H1 (cell line): ENCODE data around the gene EN2. TPM values are rescaled to one million over a fixed set of nuclear protein-coding genes. Genes with fewer than 3 reads are reported as not detected.
A peak's percentile ranks its signal among the peaks of the same experiment; 100 is the strongest.

Source experiments
- CTCF ChIA-PET: fragments of 300-600 bp; sonication (Branson Sonifier 250); formaldehyde crosslinking; loops from one replicate; lab custom pipeline; 2021; ENCODE audit not compliant: partially characterized antibody; lab: Charles Lee
- POLR2A ChIA-PET: fragments of 300-600 bp; sonication (Branson Sonifier 250); formaldehyde crosslinking; loops from one replicate; lab custom pipeline; 2021; ENCODE audit warnings: inconsistent platforms; ENCODE audit not compliant: partially characterized antibody; lab: Charles Lee
- DNase-seq, 2 experiments: peaks; one replicate each; pipeline versions ENCODE4 v3.0.0 to v3.0.0-alpha.2; 2010 to 2022; ENCODE audit warnings: low spot score in 2 of 2, low read depth in 1 of 2, mixed read lengths in 1 of 2
- FAIRE-seq: peaks from 2 replicates; lab custom pipeline; 2011; peaks lifted over from hg19 to GRCh38; lab: Jason Lieb, UNC
- H2AFZ ChIP-seq: 2 replicates; pipeline ENCODE4 v1.8.1; 2012; ENCODE audit warnings: low read length, inconsistent platforms
- H2AK5ac ChIP-seq: 2 replicates; pipeline ENCODE4 v1.6.1; 2013; ENCODE audit warnings: low read depth, low read length
- H2BK120ac ChIP-seq: replicated peaks from 2 replicates; pipeline ENCODE3; 2013; ENCODE audit warnings: low read depth, low read length, inconsistent platforms
- H2BK12ac ChIP-seq: 2 replicates; pipeline ENCODE4 v1.6.1; 2013; ENCODE audit warnings: low read depth, low read length
- H2BK15ac ChIP-seq: 2 replicates; pipeline ENCODE4 v1.6.1; 2013; ENCODE audit warnings: low read length
- H2BK20ac ChIP-seq: 2 replicates; pipeline ENCODE4 v1.6.1; 2013; ENCODE audit warnings: low read length
- H2BK5ac ChIP-seq: 2 replicates; pipeline ENCODE4 v1.6.1; 2013; ENCODE audit warnings: low read depth, low read length
- H3K14ac ChIP-seq: 2 replicates; pipeline ENCODE4 v1.6.1; 2013; ENCODE audit warnings: inconsistent platforms; ENCODE audit not compliant: insufficient read length
- H3K18ac ChIP-seq: 2 replicates; pipeline ENCODE4 v1.6.1; 2013; ENCODE audit warnings: low read length; ENCODE audit errors: extremely low read depth
- H3K23ac ChIP-seq: 2 replicates; pipeline ENCODE4 v1.6.1; 2013; ENCODE audit warnings: inconsistent platforms; ENCODE audit not compliant: insufficient read length
- H3K23me2 ChIP-seq: 2 replicates; pipeline ENCODE4 v1.6.1; 2013; ENCODE audit warnings: low read depth, low read length
- H3K27ac ChIP-seq: 2 replicates; pipeline ENCODE4 v1.6.1; 2011; ENCODE audit warnings: low read depth, low read length, inconsistent platforms
- H3K27me3 ChIP-seq, 4 experiments: replicated peaks in 1 of 4; 1 replicate in 1 of 4; 2 replicates in 3 of 4; pipeline versions ENCODE4 v1.6.1 to v1.8.1; 2011 to 2013; ENCODE audit warnings: low read length in 3 of 4, mild to moderate bottlenecking in 3 of 4, inconsistent platforms in 2 of 4, mixed read lengths in 2 of 4, moderate library complexity in 1 of 4; ENCODE audit not compliant: control insufficient read depth in 3 of 4, insufficient read depth in 3 of 4; ENCODE audit errors: extremely low read depth in 1 of 4
- H3K36me3 ChIP-seq, 4 experiments: 2 replicates each; pipeline versions ENCODE4 v1.6.1 to v1.8.1; 2011 to 2013; ENCODE audit warnings: mild to moderate bottlenecking in 4 of 4, low read length in 3 of 4, moderate library complexity in 2 of 4, control low read depth in 1 of 4, inconsistent platforms in 1 of 4; ENCODE audit not compliant: insufficient read depth in 4 of 4, control insufficient read depth in 2 of 4
- H3K4ac ChIP-seq: replicated peaks from 2 replicates; pipeline ENCODE3; 2013; ENCODE audit warnings: low read length, low read depth, mixed read lengths, inconsistent platforms; ENCODE audit not compliant: insufficient read length
- H3K4me1 ChIP-seq, 4 experiments: replicated peaks in 1 of 4; 1 replicate in 1 of 4; 2 replicates in 3 of 4; pipeline versions ENCODE4 v1.6.1 to v1.8.1; 2011 to 2013; ENCODE audit warnings: low read length in 3 of 4, inconsistent platforms in 2 of 4, mixed read lengths in 1 of 4; ENCODE audit not compliant: insufficient read depth in 4 of 4, control insufficient read depth in 3 of 4
- H3K4me2 ChIP-seq, 2 experiments: 2 replicates each; pipeline versions ENCODE4 v1.6.1 to v1.8.1; 2011 to 2013; ENCODE audit warnings: low read depth in 2 of 2, low read length in 2 of 2, control low read depth in 1 of 2, inconsistent platforms in 1 of 2, mild to moderate bottlenecking in 1 of 2; ENCODE audit not compliant: insufficient read depth in 1 of 2
- H3K4me3 ChIP-seq, 4 experiments: fragments of 200-600, 300-600 bp in 1 of 4; sonication (generic), shearing (Covaris generic), sonication (Bioruptor Twin) in 1 of 4; 2 replicates each; pipeline versions ENCODE4 v1.5.1 to v1.8.1; 2011 to 2016; ENCODE audit warnings: low read length in 4 of 4, low read depth in 3 of 4, control low read depth in 2 of 4, inconsistent platforms in 2 of 4, mild to moderate bottlenecking in 2 of 4, mixed read lengths in 1 of 4, moderate library complexity in 1 of 4; ENCODE audit not compliant: insufficient read depth in 2 of 4; ENCODE audit errors: extremely low read depth in 1 of 4
- H3K56ac ChIP-seq: replicated peaks from 2 replicates; pipeline ENCODE3; 2013; ENCODE audit warnings: low read depth, mild to moderate bottlenecking, mixed read lengths, low read length, inconsistent platforms; ENCODE audit not compliant: insufficient read length
- H3K79me1 ChIP-seq: 2 replicates; pipeline ENCODE4 v1.6.1; 2013; ENCODE audit warnings: low read depth, low read length, control low read depth
- H3K79me2 ChIP-seq, 2 experiments: 2 replicates each; pipeline versions ENCODE4 v1.6.1 to v1.8.1; 2012 to 2013; ENCODE audit warnings: low read length in 2 of 2, mild to moderate bottlenecking in 2 of 2, inconsistent platforms in 1 of 2; ENCODE audit not compliant: insufficient read depth in 2 of 2, control insufficient read depth in 1 of 2
- H3K9ac ChIP-seq, 4 experiments: replicated peaks in 1 of 4; 1 replicate in 1 of 4; 2 replicates in 3 of 4; pipeline versions ENCODE4 v1.6.1 to v1.8.1; 2011 to 2013; ENCODE audit warnings: low read depth in 3 of 4, low read length in 3 of 4, control low read depth in 2 of 4, mild to moderate bottlenecking in 2 of 4, moderate library complexity in 2 of 4, inconsistent platforms in 1 of 4; ENCODE audit errors: extremely low read depth in 1 of 4
- H3K9me3 ChIP-seq, 2 experiments: 2 replicates each; pipeline versions ENCODE4 v1.6.1 to v1.8.1; 2012 to 2013; ENCODE audit warnings: mild to moderate bottlenecking in 2 of 2, moderate library complexity in 2 of 2, control low read depth in 1 of 2, inconsistent platforms in 1 of 2, low read depth in 1 of 2, low read length in 1 of 2, mixed read lengths in 1 of 2; ENCODE audit not compliant: insufficient read depth in 2 of 2
- H4K20me1 ChIP-seq, 2 experiments: replicated peaks in 1 of 2; 2 replicates each; pipeline versions ENCODE3 to v1.8.1; 2011 to 2013; ENCODE audit warnings: inconsistent platforms in 2 of 2, low read length in 2 of 2, mild to moderate bottlenecking in 1 of 2; ENCODE audit not compliant: insufficient read depth in 2 of 2, control insufficient read depth in 1 of 2
- H4K5ac ChIP-seq: 2 replicates; pipeline ENCODE4 v1.6.1; 2013; ENCODE audit warnings: low read length, low read depth, mixed read lengths, inconsistent platforms; ENCODE audit not compliant: insufficient read length
- H4K8ac ChIP-seq: 2 replicates; pipeline ENCODE4 v1.8.0; 2013; ENCODE audit warnings: mild to moderate bottlenecking, moderate library complexity, low read length, inconsistent platforms; ENCODE audit not compliant: insufficient read depth; ENCODE audit errors: extremely low read depth
- H4K91ac ChIP-seq: replicated peaks from 2 replicates; pipeline ENCODE3; 2013; ENCODE audit warnings: low read length, mixed read lengths, inconsistent platforms; ENCODE audit not compliant: insufficient read length
- HDAC2 ChIP-seq, 2 experiments: fragments of 300-600 bp in 1 of 2; sonication (generic) in 1 of 2; IDR thresholded peaks; 2 replicates each; pipeline ENCODE4 v1.6.1; 2011 to 2012; ENCODE audit warnings: low read depth in 2 of 2, low read length in 2 of 2, mild to moderate bottlenecking in 2 of 2, moderate library complexity in 2 of 2, borderline replicate concordance in 1 of 2, inconsistent platforms in 1 of 2
- KDM5A ChIP-seq: fragments of 200-600 bp; IDR thresholded peaks from 2 replicates; pipeline ENCODE4 v1.7.1; 2012; ENCODE audit warnings: mild to moderate bottlenecking, low read length, inconsistent platforms, mixed read lengths
- SP1 ChIP-seq: IDR thresholded peaks from 2 replicates; pipeline ENCODE4 v1.6.1; 2011; ENCODE audit warnings: low read depth, low read length
- WGBS, 2 experiments: shearing (Covaris generic) in 1 of 2; methylation state at CpG; one replicate each; pipeline versions ENCODE4 v1.1.6 to v1.1.7; 2013 to 2015; ENCODE audit warnings: low lambda C conversion rate in 2 of 2, mixed read lengths in 2 of 2, inconsistent platforms in 1 of 2, low coverage in 1 of 2, missing lambda C conversion rate in 1 of 2; ENCODE audit not compliant: insufficient replicate concordance in 2 of 2, insufficient coverage in 1 of 2, insufficient read length in 1 of 2; ENCODE audit errors: extremely low coverage in 1 of 2, missing lambda C conversion rate in 1 of 2; 5-methylcytosine and 5-hydroxymethylcytosine counted together
- polyA plus RNA-seq, 7 experiments: library from polyadenylated mRNA; depleted of rRNA in 3 of 7; stranded (reverse) in 5 of 7; unstranded in 2 of 7; fragments of >200 nt in 5 of 7; fragments of 200-250 nt in 2 of 7; gene quantifications; 1 replicate in 5 of 7; 2 replicates in 1 of 7; 4 replicates in 1 of 7; pipeline versions ENCODE4 v1.2.1 to v1.2.3, GENCODE V29; 2011 to 2013; ENCODE audit warnings: missing spikeins in 2 of 7, mixed read lengths in 2 of 7
- total RNA-seq: library from RNA; stranded (reverse); fragmentation: NEBNext Ultra II Directional; extraction: Animal tissue kit (Norgen Biotek cat#: 25700); gene quantifications from 2 replicates; pipeline ENCODE4 v1.2.1, GENCODE V29; 2021
- TF ChIP-seq, protein P1 (sequence below): IDR thresholded peaks from 2 replicates; pipeline ENCODE4 v1.6.1; 2011; ENCODE audit warnings: low read depth, mild to moderate bottlenecking, low read length; ENCODE audit not compliant: insufficient read depth

Gene EN2
- total and polyA plus RNA-seq, 2 of the 8 experiments (the other 6 are each of a cell fraction or from before 2014, with no cell fraction given) = not detected

DNA sequence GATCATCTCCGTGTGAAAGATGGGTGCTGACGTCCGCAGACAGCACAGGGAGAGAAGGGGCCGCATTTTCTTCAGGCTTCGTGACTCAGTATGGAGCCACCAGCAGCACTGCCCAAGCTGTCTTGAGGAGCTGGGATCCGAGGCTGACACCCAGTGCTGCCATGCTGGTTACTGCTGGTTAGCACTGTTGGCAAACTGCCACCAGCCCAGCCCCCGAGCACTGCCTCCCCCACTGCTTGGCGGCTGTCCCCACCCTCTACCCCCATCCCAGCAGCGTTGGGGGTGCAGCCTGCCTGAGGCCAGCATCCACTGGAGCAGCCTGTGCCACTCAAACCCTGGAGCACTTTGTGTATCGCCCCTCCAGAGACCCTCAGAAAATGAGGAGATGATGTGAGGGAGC lies 35.8 kb upstream of the EN2 start:
- Histone ChIP-seq H2BK5ac (no peak overlapping the region), H3K23ac (no peak overlapping the region), H2AK5ac (no peak overlapping the region), H2BK120ac (no peak overlapping the region), H4K5ac (no peak overlapping the region), H3K4me1 (no peaks in the 10 kb centered on the region; a peak in 1 of 7 replicates), H2BK15ac (no peak overlapping the region), H2BK20ac (no peak overlapping the region), H3K4me2 (no peak overlapping the region), H3K23me2 (no peaks in the 10 kb centered on the region; the same call in 1 of the 2 replicates), H3K79me2 (no peaks in the 10 kb centered on the region), H3K27ac (no peak overlapping the region), H4K20me1 (peaks cover 0 to 2% of the 10 kb centered on the region in 2 experiments), H3K56ac (no peak overlapping the region), H4K8ac (0 out of 2 replicates have a peak overlapping the region, but pooled peaks have one; percentile 41), H3K36me3 (no peaks in the 10 kb centered on the region), H3K79me1 (no peaks in the 10 kb centered on the region), H3K14ac (no peak overlapping the region), H3K9ac (no peak overlapping the region), H2AFZ (no peak overlapping the region), H3K4me3 (no peak overlapping the region), H3K4ac (no peak overlapping the region), H3K18ac (no peak overlapping the region), H2BK12ac (no peak overlapping the region), H3K27me3 (no peaks in the 10 kb centered on the region; a peak in 3 of 7 replicates), H3K9me3 (no peaks in the 10 kb centered on the region), H4K91ac (no peak overlapping the region)
- CTCF ChIA-PET = interaction anchor here (1.1 to 3.7 kb wide), 5 partner anchors 9 to 178 kb away, joined by 3 to 18 read pairs (median 4); no protein-coding TSS in a partner anchor
- 86% methylated on average over 8 of the region's 10 CpGs; no CpG with 5 or more reads in 1 of the 2 experiments for WGBS, 2 experiments
- POLR2A ChIA-PET = no interaction called here
- TF ChIP-seq KDM5A = no peak
- TF ChIP-seq HDAC2 (IDR thresholded peaks at IDR 0.05; ENCODE audit: borderline replicate concordance in 1 of 2, low read depth in 2 of 2, low read length in 2 of 2) = no peak
- TF ChIP-seq SP1 = no peak
- TF ChIP-seq, protein P1, sequence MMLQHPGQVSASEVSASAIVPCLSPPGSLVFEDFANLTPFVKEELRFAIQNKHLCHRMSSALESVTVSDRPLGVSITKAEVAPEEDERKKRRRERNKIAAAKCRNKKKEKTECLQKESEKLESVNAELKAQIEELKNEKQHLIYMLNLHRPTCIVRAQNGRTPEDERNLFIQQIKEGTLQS = no peak
- DNase-seq = no peak
- FAIRE-seq = no peak
